NCI-H510A (cell line): Measurements from ENCODE around the gene FAM9C.
"Not testable (repeated sequence)": the region's sequence is repeated elsewhere in the genome, so short reads cannot be mapped to it uniquely, and the experiment has no call there.

Experiments
- DNase-seq: peaks from one replicate; lab custom pipeline; 2025; lab: John Stamatoyannopoulos, UW

Gene FAM9C

GRCh38 chrX:13044441-13044840 is at the start of gene FAM9C:
FAM9C (minus strand) TSS chrX:13044620; CDS start chrX:13043789, 831 bp downstream.
- DNase-seq = no peak

GRCh38 chrX:13093529-13094140 is 49.2 kb upstream of the FAM9C start:
- DNase-seq = no peak

- no peak for DNase-seq
These were observed 48.1 kb upstream of the FAM9C start for GRCh38 chrX:13092455-13092941.

- no peak for DNase-seq
These were observed 46.8 kb upstream of the FAM9C start for GRCh38 chrX:13091111-13091765.

GRCh38 chrX:13090339-13091110 is 46.1 kb upstream of the FAM9C start:
- no peak for DNase-seq

GRCh38 chrX:13090027-13090338 is 45.6 kb upstream of the FAM9C start:
- DNase-seq = no peak

GRCh38 chrX:13088156-13088487 is 43.7 kb upstream of the FAM9C start:
- DNase-seq = no peak

GRCh38 chrX:13087322-13088155 is 43.1 kb upstream of the FAM9C start:
- DNase-seq = no peak

GRCh38 chrX:13086793-13087321 is 42.4 kb upstream of the FAM9C start:
- DNase-seq = not testable (repeated sequence)

- no peak for DNase-seq
These were observed 41.7 kb upstream of the FAM9C start for GRCh38 chrX:13086076-13086475.

GRCh38 chrX:13085526-13085925 is 41.1 kb upstream of the FAM9C start:
- no peak for DNase-seq

GRCh38 chrX:13084611-13085010 is 40.2 kb upstream of the FAM9C start:
- no peak for DNase-seq

- not testable (repeated sequence) for DNase-seq
These were observed 39.4 kb upstream of the FAM9C start for GRCh38 chrX:13083755-13084326.

- no peak for DNase-seq
These were observed 38.0 kb upstream of the FAM9C start for GRCh38 chrX:13082206-13083065.

- no peak for DNase-seq
These were observed 37.2 kb upstream of the FAM9C start for GRCh38 chrX:13081395-13082205.

- DNase-seq = no peak
These were observed 35.8 kb upstream of the FAM9C start for GRCh38 chrX:13080128-13080795.

GRCh38 chrX:13078739-13079444 is 34.5 kb upstream of the FAM9C start:
- DNase-seq = peak; percentile 5

GRCh38 chrX:13077168-13077567 is 32.7 kb upstream of the FAM9C start:
- no peak for DNase-seq
